HEK293T (cell line): ENCODE data around the gene IVD.

ENCODE experiments used
- CTCF ChIA-PET: fragments of 350-600 bp; formaldehyde crosslinking; extraction: SDS; loops from one replicate; lab custom pipeline; 2021; ENCODE audit warnings: antibody characterized with exemption, inconsistent platforms; lab: Yijun Ruan, JAX
- POLR2A ChIA-PET: fragments of 350-600 bp; formaldehyde crosslinking; extraction: SDS; loops from one replicate; lab custom pipeline; 2020; ENCODE audit warnings: antibody characterized with exemption, inconsistent platforms; lab: Yijun Ruan, JAX
- DNase-seq: peaks from one replicate; pipeline ENCODE4 v3.0.0; 2012; ENCODE audit warnings: mixed read lengths; ENCODE audit errors: extremely low spot score
- ARNT ChIP-seq: fragments of 450-650 bp; IDR thresholded peaks from 2 replicates; pipeline ENCODE4 v1.6.1; 2017; ENCODE audit warnings: mild to moderate bottlenecking
- BHLHE40 ChIP-seq: fragments of 450-650 bp; IDR thresholded peaks from 2 replicates; pipeline ENCODE4 v1.6.1; 2016; ENCODE audit warnings: mild to moderate bottlenecking, moderate library complexity, borderline replicate concordance
- CTBP1 ChIP-seq: fragments of 450-650 bp; IDR thresholded peaks from 2 replicates; pipeline ENCODE4 v1.6.1; 2016; ENCODE audit warnings: borderline replicate concordance
- ELF4 ChIP-seq: fragments of 450-650 bp; IDR thresholded peaks from 2 replicates; pipeline ENCODE4 v1.6.1; 2017; ENCODE audit warnings: antibody characterized with exemption
- FOXA1 ChIP-seq: fragments of 450-650 bp; IDR thresholded peaks from 2 replicates; pipeline ENCODE4 v1.6.1; 2016; ENCODE audit warnings: mild to moderate bottlenecking
- FOXK2 ChIP-seq: fragments of 450-650 bp; IDR thresholded peaks from 2 replicates; pipeline ENCODE4 v1.6.1; 2016; ENCODE audit warnings: mild to moderate bottlenecking
- FOXM1 ChIP-seq: fragments of 450-650 bp; IDR thresholded peaks from 2 replicates; pipeline ENCODE4 v1.6.1; 2017; ENCODE audit warnings: mild to moderate bottlenecking, borderline replicate concordance
- HDGF ChIP-seq: fragments of 450-650 bp; IDR thresholded peaks from 2 replicates; pipeline ENCODE4 v1.6.1; 2017; ENCODE audit warnings: antibody characterized with exemption, borderline replicate concordance
- L3MBTL2 ChIP-seq: fragments of 450-650 bp; conservative IDR thresholded peaks from 2 replicates; pipeline ENCODE4 v1.6.1; 2016; ENCODE audit warnings: mild to moderate bottlenecking
- LEF1 ChIP-seq: fragments of 450-650 bp; IDR thresholded peaks from 2 replicates; pipeline ENCODE4 v1.6.1; 2017; ENCODE audit warnings: mild to moderate bottlenecking, borderline replicate concordance
- NFRKB ChIP-seq: fragments of 450-650 bp; IDR thresholded peaks from 2 replicates; pipeline ENCODE4 v1.6.1; 2016; ENCODE audit warnings: mild to moderate bottlenecking, moderate library complexity
- PKNOX1 ChIP-seq: fragments of 450-650 bp; IDR thresholded peaks from 2 replicates; pipeline ENCODE4 v1.6.1; 2016
- SP1 ChIP-seq: fragments of 450-650 bp; IDR thresholded peaks from 2 replicates; pipeline ENCODE4 v1.6.1; 2017
- SUZ12 ChIP-seq: fragments of 450-650 bp; IDR thresholded peaks from 2 replicates; pipeline ENCODE4 v1.6.1; 2016; ENCODE audit warnings: mild to moderate bottlenecking
- TARDBP ChIP-seq: fragments of 450-650 bp; IDR thresholded peaks from 2 replicates; pipeline ENCODE4 v1.6.1; 2016
- ZNF384 ChIP-seq: fragments of 450-650 bp; IDR thresholded peaks from 2 replicates; pipeline ENCODE4 v1.6.1; 2016

IVD gene

GRCh38 chr15:40360015-40360414 lies 45.6 kb upstream of the IVD start:
- POLR2A ChIA-PET, result no interaction called here

GRCh38 chr15:40361640-40362039 lies 44.0 kb upstream of the IVD start:
- TF ChIP-seq BHLHE40 (no peak), ZNF384 (no peak), SUZ12 (no peak), SP1 (no peak), L3MBTL2 (no peak), TARDBP (no peak)
- ChIA-PET POLR2A (no interaction called here), CTCF (no interaction called here)
- DNase-seq, result no peak

More at GRCh38 chr15:40360015-40360414, 45.6 kb upstream of the IVD start:
- no peak for TF ChIP-seq ZNF384
- TF ChIP-seq ELF4, result no peak
- TF ChIP-seq CTBP1, result no peak
- TF ChIP-seq HDGF, result no peak
- TF ChIP-seq TARDBP, result no peak
- no peak for TF ChIP-seq BHLHE40
- TF ChIP-seq SUZ12, result no peak
- no peak for DNase-seq
- CTCF ChIA-PET, result no interaction called here

GRCh38 chr15:40363611-40364010 lies 42.0 kb upstream of the IVD start:
- ChIA-PET CTCF (interaction anchor here (0.6 kb wide), 1 partner anchor 23 kb away, joined by 3 read pairs; no protein-coding TSS in a partner anchor), POLR2A (no interaction called here)

GRCh38 chr15:40364251-40364650 lies 41.3 kb upstream of the IVD start:
- DNase-seq, result no peak
- POLR2A ChIA-PET, result interaction anchor here (2.7 kb wide), 1 partner anchor 42 kb away, joined by 11 read pairs; the partner anchor contains the start of gene IVD
- TF ChIP-seq ZNF384 (no peak), NFRKB (no peak), ARNT (no peak), FOXK2 (no peak), HDGF (no peak), BHLHE40 (no peak), FOXA1 (no peak), LEF1 (no peak), ELF4 (no peak), CTBP1 (no peak), PKNOX1 (no peak), SP1 (no peak), TARDBP (no peak), FOXM1 (no peak)
- CTCF ChIA-PET, result interaction anchor here (0.9 kb wide), 2 partner anchors 20 to 88 kb away, joined by 3 read pairs; no protein-coding TSS in a partner anchor

More at GRCh38 chr15:40363611-40364010, 42.0 kb upstream of the IVD start:
- TF ChIP-seq PKNOX1, result no peak
- no peak for TF ChIP-seq FOXK2
- TF ChIP-seq ZNF384, result no peak
- TF ChIP-seq TARDBP, result no peak
- TF ChIP-seq SUZ12, result no peak
- no peak for TF ChIP-seq BHLHE40
- no peak for TF ChIP-seq HDGF
- TF ChIP-seq NFRKB, result no peak
- TF ChIP-seq L3MBTL2, result no peak
- no peak for TF ChIP-seq FOXM1
- no peak for TF ChIP-seq ARNT
- no peak for TF ChIP-seq SP1
- no peak for TF ChIP-seq LEF1
- no peak for TF ChIP-seq FOXA1
- TF ChIP-seq ELF4, result no peak
- no peak for TF ChIP-seq CTBP1
- no peak for DNase-seq

- CTCF ChIA-PET, result interaction anchor here (0.9 kb wide), 2 partner anchors 21 to 89 kb away, joined by 3 read pairs; no protein-coding TSS in a partner anchor
- no peak for TF ChIP-seq HDGF
- no peak for TF ChIP-seq LEF1
- TF ChIP-seq NFRKB, result no peak
- no peak for TF ChIP-seq SUZ12
- TF ChIP-seq FOXK2, result no peak
- POLR2A ChIA-PET, result interaction anchor here (2.7 kb wide), 1 partner anchor 41 kb away, joined by 11 read pairs; the partner anchor contains the start of gene IVD
- DNase-seq, result no peak
These were observed 40.6 kb upstream of the IVD start for GRCh38 chr15:40365016-40365415.

- ChIA-PET POLR2A (interaction anchor here (1.1 to 2.7 kb wide), 3 partner anchors 17 to 40 kb away, joined by 3 to 11 read pairs (median 6); partner anchors contain the start of genes IVD and KNSTRN), CTCF (interaction anchor here (0.6 kb wide), 1 partner anchor 54 kb away, joined by 6 read pairs; no protein-coding TSS in a partner anchor)
- TF ChIP-seq ELF4 (no peak), ARNT (no peak), FOXM1 (no peak), FOXK2 (no peak), SP1 (no peak)
- no peak for DNase-seq
These were observed 39.8 kb upstream of the IVD start for GRCh38 chr15:40365624-40366456.
